ACC112 (cell line): ENCODE results near the gene CTF1.
A peak's percentile ranks its signal among the peaks of the same experiment; 100 is the strongest.
"Not testable (repeated sequence)": the region's sequence is repeated elsewhere in the genome, so short reads cannot be mapped to it uniquely, and the experiment has no call there.

Experiments
- H2AFZ ChIP-seq: fragments of 200-600 bp; sonication (generic); one replicate; pipeline ENCODE4 v1.6.0; 2017; ENCODE audit warnings: antibody characterized with exemption, low read length; ENCODE audit not compliant: unreplicated experiment
- H3K27ac ChIP-seq: fragments of 200-600 bp; sonication (generic); 2 replicates; pipeline ENCODE4 v1.5.1; 2014; ENCODE audit warnings: low read depth, mild to moderate bottlenecking, antibody characterized with exemption, low read length, moderate library complexity
- H3K27me3 ChIP-seq: fragments of 200-600 bp; sonication (generic); 2 replicates; pipeline ENCODE4 v1.6.1; 2014; ENCODE audit warnings: mild to moderate bottlenecking, antibody characterized with exemption, low read length, moderate library complexity, mixed read lengths; ENCODE audit not compliant: insufficient read depth
- H3K36me3 ChIP-seq: fragments of 200-600 bp; sonication (generic); 2 replicates; pipeline ENCODE4 v1.6.1; 2016; ENCODE audit warnings: mild to moderate bottlenecking, antibody characterized with exemption, low read length, moderate library complexity, mixed read lengths; ENCODE audit not compliant: insufficient read depth
- H3K4me1 ChIP-seq: fragments of 200-600 bp; sonication (generic); one replicate; pipeline ENCODE4 v1.6.1; 2016; ENCODE audit warnings: low read length, mixed read lengths; ENCODE audit not compliant: insufficient read depth, unreplicated experiment, control insufficient read depth
- H3K4me3 ChIP-seq: fragments of 200-600 bp; sonication (generic); 2 replicates; pipeline ENCODE4 v1.5.1; 2014; ENCODE audit warnings: mild to moderate bottlenecking, low read depth, low read length
- H3K79me2 ChIP-seq: fragments of 200-600 bp; sonication (generic); one replicate; pipeline ENCODE4 v1.6.0; 2016; ENCODE audit warnings: low read length; ENCODE audit not compliant: control insufficient read depth, unreplicated experiment, insufficient read depth

Gene CTF1

GRCh38 chr16:30896261-30896888 lies at the start of gene CTF1:
Gene CTF1, plus strand, starts transcription at chr16:30896614. Its CDS starts 30 bp downstream, at chr16:30896644.
- H3K27ac ChIP-seq, result peak within 1 kb of the TSS; percentile 82
- H3K27me3 ChIP-seq, result no peaks in the 10 kb centered on the region
- peaks cover 25% of the 10 kb centered on the region for H3K4me1 ChIP-seq
- H2AFZ ChIP-seq, result peak within 1 kb of the TSS; percentile 33
- H3K79me2 ChIP-seq, result peaks cover 9% of the 10 kb centered on the region
- no peaks in the 10 kb centered on the region for H3K36me3 ChIP-seq
- H3K4me3 ChIP-seq, result peak within 1 kb of the TSS; percentile 80

GRCh38 chr16:30846649-30847402 lies 49.6 kb upstream of the CTF1 start:
- no peaks in the 10 kb centered on the region for H3K79me2 ChIP-seq
- no peak overlapping the region for H3K4me3 ChIP-seq
- no peak overlapping the region for H2AFZ ChIP-seq
- H3K27me3 ChIP-seq, result no peaks in the 10 kb centered on the region
- H3K27ac ChIP-seq, result no peak overlapping the region
- H3K4me1 ChIP-seq, result no peaks in the 10 kb centered on the region
- no peaks in the 10 kb centered on the region for H3K36me3 ChIP-seq

GRCh38 chr16:30850246-30850645 lies 46.2 kb upstream of the CTF1 start:
- Histone ChIP-seq H3K27ac (no peak overlapping the region), H3K27me3 (no peaks in the 10 kb centered on the region), H2AFZ (no peak overlapping the region), H3K36me3 (no peaks in the 10 kb centered on the region), H3K4me3 (no peak overlapping the region), H3K4me1 (no peaks in the 10 kb centered on the region), H3K79me2 (no peaks in the 10 kb centered on the region)

- H3K79me2 ChIP-seq, result no peaks in the 10 kb centered on the region
- H3K4me3 ChIP-seq, result no peak overlapping the region
- no peaks in the 10 kb centered on the region for H3K4me1 ChIP-seq
- H3K27ac ChIP-seq, result no peak overlapping the region
- H3K27me3 ChIP-seq, result no peaks in the 10 kb centered on the region
- no peaks in the 10 kb centered on the region for H3K36me3 ChIP-seq
- H2AFZ ChIP-seq, result no peak overlapping the region
These were observed 42.7 kb upstream of the CTF1 start for GRCh38 chr16:30853758-30854157.

- Histone ChIP-seq H2AFZ (no peak overlapping the region), H3K4me3 (no peak overlapping the region), H3K4me1 (no peaks in the 10 kb centered on the region), H3K36me3 (no peaks in the 10 kb centered on the region), H3K27me3 (no peaks in the 10 kb centered on the region), H3K27ac (no peak overlapping the region), H3K79me2 (no peaks in the 10 kb centered on the region)
These were observed 38.3 kb upstream of the CTF1 start for GRCh38 chr16:30858111-30858495.

GRCh38 chr16:30858829-30859423 lies 37.5 kb upstream of the CTF1 start:
- Histone ChIP-seq H3K4me1 (no peaks in the 10 kb centered on the region), H3K27ac (no peak overlapping the region), H3K4me3 (no peak overlapping the region), H3K36me3 (no peaks in the 10 kb centered on the region), H2AFZ (no peak overlapping the region), H3K27me3 (no peaks in the 10 kb centered on the region), H3K79me2 (no peaks in the 10 kb centered on the region)

- H3K79me2 ChIP-seq, H3K27ac ChIP-seq, H2AFZ ChIP-seq, H3K4me3 ChIP-seq, H3K36me3 ChIP-seq, H3K4me1 ChIP-seq, H3K27me3 ChIP-seq: not testable (repeated sequence)
These were observed 35.7 kb upstream of the CTF1 start for GRCh38 chr16:30860729-30861128.

- H3K27ac ChIP-seq, H3K79me2 ChIP-seq, H3K27me3 ChIP-seq: not testable (repeated sequence)
These were observed 33.2 kb upstream of the CTF1 start for GRCh38 chr16:30863178-30863577.

GRCh38 chr16:30866031-30866430 lies 30.4 kb upstream of the CTF1 start:
- Histone ChIP-seq H3K4me3 (no peak overlapping the region), H3K27ac (no peak overlapping the region), H3K4me1 (no peaks in the 10 kb centered on the region), H2AFZ (no peak overlapping the region), H3K79me2 (no peaks in the 10 kb centered on the region), H3K27me3 (no peaks in the 10 kb centered on the region), H3K36me3 (no peaks in the 10 kb centered on the region)

More at GRCh38 chr16:30863178-30863577, 33.2 kb upstream of the CTF1 start:
- not testable (repeated sequence) for H3K4me3 ChIP-seq, H2AFZ ChIP-seq, H3K4me1 ChIP-seq, H3K36me3 ChIP-seq

- Histone ChIP-seq H3K27me3 (no peaks in the 10 kb centered on the region), H3K4me3 (no peak overlapping the region), H3K27ac (no peak overlapping the region), H3K4me1 (no peaks in the 10 kb centered on the region), H3K36me3 (no peaks in the 10 kb centered on the region), H2AFZ (no peak overlapping the region), H3K79me2 (no peaks in the 10 kb centered on the region)
These were observed 28.7 kb upstream of the CTF1 start for GRCh38 chr16:30867747-30868146.

- Histone ChIP-seq H3K36me3 (no peaks in the 10 kb centered on the region), H3K4me1 (peaks cover under 1% of the 10 kb centered on the region), H3K27me3 (no peaks in the 10 kb centered on the region), H3K27ac (no peak overlapping the region), H3K4me3 (no peak overlapping the region), H3K79me2 (peaks cover 2% of the 10 kb centered on the region), H2AFZ (no peak overlapping the region)
These were observed 25.5 kb upstream of the CTF1 start for GRCh38 chr16:30870904-30871303.
